Pons (tissue), 1 donor: ENCODE measurements around the gene XAGE1A.
"Not testable (repeated sequence)": the region's sequence is repeated elsewhere in the genome, so short reads cannot be mapped to it uniquely, and the experiment has no call there.

Experiments
- DNase-seq: peaks from one replicate; pipeline ENCODE4 v3.0.0-alpha.2; 2016; ENCODE audit warnings: low spot score

Gene XAGE1A, protein sequence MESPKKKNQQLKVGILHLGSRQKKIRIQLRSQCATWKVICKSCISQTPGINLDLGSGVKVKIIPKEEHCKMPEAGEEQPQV

DNA sequence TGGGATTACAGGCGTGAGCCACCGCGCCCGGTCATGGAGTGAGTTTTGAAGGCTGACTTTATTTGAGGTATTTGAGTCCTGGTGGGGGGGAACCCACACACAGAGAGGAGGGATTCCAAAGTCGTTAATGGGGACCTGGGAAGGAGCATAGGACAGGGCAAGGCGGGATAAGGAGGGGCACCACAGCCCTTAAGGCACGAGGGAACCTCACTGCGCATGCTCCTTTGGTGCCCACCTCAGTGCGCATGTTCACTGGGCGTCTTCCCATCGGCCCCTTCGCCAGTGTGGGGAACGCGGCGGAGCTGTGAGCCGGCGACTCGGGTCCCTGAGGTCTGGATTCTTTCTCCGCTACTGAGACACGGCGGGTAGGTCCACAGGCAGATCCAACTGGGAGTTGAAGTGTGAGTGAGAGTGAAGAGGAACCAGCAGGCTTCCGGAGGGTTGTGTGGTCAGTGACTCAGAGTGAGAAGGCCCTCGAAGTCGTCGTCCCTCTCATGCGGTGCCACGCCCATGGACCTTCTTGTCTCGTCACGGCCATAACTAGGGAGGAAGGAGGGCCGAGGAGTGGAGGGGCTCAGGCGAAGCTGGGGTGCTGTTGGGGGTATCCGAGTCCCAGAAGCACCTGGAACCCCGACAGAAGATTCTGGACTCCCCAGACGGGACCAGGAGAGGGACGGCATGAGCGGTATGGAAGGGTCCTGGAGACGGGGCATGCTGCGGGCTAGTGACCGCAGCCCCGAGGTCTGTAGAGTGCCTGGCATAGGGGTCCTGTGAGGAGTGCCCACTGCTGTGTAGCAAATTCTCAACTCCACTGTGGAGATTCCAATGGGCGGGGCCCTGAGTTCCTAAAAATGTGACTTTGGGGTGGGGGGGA, at the start of gene XAGE1A:
XAGE1A (plus strand) TSS at position 264 of the 874 bp plus-strand sequence. CDS start 1,554 bp downstream, outside the sequence.
- not testable (repeated sequence) for DNase-seq

DNA sequence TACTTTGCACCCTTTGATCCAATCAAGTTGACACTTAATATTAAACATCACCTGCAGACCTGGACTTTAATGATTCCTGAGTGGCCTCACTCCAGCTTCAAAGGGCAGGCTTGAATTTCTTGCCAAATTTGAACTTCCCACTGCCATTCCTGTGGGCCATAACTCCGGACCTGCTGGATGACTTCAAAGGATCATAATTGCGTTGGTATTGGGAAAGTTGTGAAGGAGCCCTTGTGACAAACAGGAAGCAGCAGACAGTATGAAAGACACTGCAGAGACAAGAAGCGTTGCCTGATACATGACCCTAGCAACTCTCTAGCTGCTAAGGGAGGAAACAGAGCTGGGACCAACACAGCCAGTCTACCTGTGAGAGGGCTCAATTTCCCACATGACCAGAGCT, 43.6 kb upstream of the XAGE1A start:
- not testable (repeated sequence) for DNase-seq

DNA sequence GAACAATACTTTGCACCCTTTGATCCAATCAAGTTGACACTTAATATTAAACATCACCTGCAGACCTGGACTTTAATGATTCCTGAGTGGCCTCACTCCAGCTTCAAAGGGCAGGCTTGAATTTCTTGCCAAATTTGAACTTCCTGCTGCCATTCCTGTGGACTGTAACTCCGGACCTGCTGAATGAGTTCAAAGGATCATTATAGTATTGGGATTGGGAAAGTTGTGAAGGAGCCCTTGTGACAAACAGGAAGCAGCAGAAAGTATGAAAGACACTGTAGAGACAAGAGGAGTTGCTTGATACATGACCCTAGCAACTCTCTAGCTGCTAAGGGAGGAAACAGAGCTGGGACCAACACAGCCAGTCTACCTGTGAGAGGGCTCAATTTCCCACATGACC, 24.3 kb upstream of the XAGE1A start:
- not testable (repeated sequence) for DNase-seq

DNA sequence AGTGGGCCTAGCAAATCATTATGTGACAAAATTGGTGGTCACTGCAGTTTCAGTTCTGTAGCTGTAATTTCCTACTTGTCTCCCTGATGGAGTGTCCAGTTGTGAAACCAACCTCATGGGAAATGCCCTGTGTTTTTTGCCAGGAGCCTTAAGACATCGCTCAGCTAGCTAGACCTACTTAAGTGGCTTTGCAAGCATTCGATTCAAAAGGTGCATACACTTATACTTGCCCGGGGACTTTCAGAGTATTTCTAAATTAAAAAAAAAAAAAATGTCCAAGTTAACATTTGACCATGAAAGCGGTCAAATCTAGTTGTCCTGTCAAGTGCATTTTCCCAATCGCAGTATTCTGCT, 788 bp downstream of the XAGE1A start:
- DNase-seq: not testable (repeated sequence)

DNA sequence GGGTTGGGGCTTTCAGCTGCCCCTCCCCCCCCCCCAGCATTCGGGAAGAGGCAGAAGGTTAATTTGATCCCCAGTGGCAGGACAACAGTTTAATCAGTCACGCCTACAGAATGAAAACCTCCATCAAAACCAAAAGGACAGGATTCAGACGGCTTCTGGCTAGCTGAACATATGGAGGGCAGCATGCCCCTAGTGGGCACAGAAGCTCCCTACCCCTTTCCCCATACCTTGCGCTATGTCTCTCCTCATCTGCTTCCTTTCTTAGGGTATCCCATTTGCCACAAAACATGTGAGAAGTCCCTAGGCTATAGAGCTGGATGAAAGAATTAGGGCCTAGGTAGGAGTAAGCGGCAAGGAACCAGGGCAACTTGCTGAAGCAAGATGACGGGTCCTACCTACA, 5.8 kb downstream of the XAGE1A start:
- DNase-seq: not testable (repeated sequence)

DNA sequence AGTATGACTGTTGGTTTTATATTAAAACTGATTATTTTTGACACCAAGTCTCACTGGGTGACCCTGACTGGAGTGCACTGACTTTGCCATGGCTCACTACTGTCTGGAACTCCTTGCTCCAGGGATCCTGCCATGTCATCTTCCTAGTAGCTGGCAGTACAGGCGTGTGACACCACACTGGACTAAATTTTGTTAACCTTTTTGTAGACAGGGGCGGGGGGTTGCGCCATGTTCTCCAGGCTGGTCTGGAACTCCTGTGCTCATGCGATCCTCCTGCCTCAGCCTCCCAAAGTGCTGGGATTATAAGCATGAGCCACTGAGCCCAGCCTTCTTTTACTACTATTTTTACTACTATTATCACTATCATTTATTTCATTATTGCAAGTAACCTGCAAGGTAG, 8.9 kb downstream of the XAGE1A start:
- DNase-seq: no peak

DNA sequence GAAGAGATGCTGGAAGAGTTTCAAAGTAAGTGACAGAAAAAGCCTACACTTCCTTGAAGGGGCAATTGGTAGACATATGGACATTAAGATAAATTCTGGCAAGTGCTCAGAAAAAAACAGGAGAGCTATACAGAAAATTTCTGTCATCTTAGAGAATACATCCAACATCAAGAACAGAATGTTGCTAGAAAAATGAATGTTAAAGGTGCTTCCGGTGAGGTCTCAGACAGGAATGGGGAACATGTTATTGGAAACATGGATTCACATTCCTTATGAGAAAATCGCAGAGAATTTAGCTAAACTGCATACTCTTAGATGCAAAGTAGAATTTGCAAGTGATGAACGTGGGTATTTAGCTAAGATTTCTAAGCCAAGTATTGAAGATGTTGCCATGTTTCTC, 11.7 kb downstream of the XAGE1A start:
- no peak for DNase-seq

DNA sequence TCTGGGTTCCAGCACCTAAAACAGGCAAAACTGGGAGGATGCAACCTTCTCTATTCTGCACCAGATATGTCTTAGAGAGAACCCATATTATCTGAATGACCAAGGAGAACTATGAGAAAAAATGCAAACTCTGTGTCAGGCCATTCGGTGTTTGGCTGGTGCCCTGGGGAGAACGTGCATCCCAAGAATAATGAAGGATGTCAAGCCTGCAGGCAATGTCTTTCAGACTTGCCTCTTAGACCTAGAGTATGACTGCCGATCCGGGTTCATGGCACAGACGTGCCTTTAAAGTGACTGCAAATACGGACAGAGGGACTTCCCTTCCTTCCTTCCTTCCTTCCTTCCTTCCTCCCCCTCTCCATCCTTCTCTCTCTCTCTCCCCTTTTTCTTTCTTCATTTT, 14.3 kb downstream of the XAGE1A start:
- DNase-seq: no peak

DNA sequence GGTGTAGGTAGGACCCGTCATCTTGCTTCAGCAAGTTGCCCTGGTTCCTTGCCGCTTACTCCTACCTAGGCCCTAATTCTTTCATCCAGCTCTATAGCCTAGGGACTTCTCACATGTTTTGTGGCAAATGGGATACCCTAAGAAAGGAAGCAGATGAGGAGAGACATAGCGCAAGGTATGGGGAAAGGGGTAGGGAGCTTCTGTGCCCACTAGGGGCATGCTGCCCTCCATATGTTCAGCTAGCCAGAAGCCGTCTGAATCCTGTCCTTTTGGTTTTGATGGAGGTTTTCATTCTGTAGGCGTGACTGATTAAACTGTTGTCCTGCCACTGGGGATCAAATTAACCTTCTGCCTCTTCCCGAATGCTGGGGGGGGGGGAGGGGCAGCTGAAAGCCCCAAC, 15.5 kb downstream of the XAGE1A start:
- DNase-seq: not testable (repeated sequence)

DNA sequence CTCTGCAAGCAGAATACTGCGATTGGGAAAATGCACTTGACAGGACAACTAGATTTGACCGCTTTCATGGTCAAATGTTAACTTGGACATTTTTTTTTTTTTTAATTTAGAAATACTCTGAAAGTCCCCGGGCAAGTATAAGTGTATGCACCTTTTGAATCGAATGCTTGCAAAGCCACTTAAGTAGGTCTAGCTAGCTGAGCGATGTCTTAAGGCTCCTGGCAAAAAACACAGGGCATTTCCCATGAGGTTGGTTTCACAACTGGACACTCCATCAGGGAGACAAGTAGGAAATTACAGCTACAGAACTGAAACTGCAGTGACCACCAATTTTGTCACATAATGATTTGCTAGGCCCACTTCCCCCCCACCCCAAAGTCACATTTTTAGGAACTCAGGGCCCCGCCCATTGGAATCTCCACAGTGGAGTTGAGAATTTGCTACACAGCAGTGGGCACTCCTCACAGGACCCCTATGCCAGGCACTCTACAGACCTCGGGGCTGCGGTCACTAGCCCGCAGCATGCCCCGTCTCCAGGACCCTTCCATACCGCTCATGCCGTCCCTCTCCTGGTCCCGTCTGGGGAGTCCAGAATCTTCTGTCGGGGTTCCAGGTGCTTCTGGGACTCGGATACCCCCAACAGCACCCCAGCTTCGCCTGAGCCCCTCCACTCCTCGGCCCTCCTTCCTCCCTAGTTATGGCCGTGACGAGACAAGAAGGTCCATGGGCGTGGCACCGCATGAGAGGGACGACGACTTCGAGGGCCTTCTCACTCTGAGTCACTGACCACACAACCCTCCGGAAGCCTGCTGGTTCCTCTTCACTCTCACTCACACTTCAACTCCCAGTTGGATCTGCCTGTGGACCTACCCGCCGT, 20.7 kb downstream of the XAGE1A start:
- DNase-seq: not testable (repeated sequence)

DNA sequence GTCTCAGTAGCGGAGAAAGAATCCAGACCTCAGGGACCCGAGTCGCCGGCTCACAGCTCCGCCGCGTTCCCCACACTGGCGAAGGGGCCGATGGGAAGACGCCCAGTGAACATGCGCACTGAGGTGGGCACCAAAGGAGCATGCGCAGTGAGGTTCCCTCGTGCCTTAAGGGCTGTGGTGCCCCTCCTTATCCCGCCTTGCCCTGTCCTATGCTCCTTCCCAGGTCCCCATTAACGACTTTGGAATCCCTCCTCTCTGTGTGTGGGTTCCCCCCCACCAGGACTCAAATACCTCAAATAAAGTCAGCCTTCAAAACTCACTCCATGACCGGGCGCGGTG, 21.3 kb downstream of the XAGE1A start, which contains the start of gene XAGE1B:
XAGE1B (minus strand) TSS at position 77 of the 339 bp plus-strand sequence. CDS start 1,536 bp downstream, outside the sequence.
- not testable (repeated sequence) for DNase-seq

DNA sequence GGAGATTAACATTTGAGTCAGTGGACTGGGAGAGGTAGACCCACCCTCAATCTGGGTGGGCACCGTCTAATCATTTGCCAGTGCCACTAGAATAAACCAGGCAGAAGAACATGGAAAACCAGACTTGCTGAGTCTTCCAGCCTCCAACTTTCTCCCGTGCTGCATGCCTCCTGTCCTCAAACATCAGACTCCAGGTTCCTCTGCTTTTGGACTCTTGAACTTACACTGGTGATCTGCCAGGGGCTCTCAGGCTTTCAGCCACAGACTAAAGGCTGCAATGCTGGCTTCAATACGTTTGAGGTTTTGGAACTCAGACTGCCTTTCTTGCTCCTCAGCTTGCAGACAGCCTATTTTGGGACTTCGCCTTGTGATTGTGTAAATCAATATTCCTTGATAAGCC, 45.4 kb downstream of the XAGE1A start:
- not testable (repeated sequence) for DNase-seq

DNA sequence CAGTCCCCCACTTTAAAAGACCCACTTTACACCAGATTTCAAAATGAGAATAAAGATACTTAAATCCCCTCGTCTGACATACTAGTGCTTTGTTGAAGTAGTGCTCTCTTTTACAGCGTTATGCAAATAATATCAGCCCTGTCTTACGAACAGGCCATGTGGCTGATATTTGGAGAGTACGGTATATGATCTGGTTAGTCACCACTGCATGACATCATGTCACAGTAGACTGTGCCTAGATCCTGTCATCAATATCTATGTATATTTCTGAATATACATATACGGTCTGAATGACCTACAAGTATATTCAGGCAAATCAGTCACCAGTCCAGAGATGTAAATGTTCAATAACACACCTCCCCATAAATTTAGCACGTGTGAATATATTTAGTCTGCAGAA, 46.7 kb downstream of the XAGE1A start:
- no peak for DNase-seq

DNA sequence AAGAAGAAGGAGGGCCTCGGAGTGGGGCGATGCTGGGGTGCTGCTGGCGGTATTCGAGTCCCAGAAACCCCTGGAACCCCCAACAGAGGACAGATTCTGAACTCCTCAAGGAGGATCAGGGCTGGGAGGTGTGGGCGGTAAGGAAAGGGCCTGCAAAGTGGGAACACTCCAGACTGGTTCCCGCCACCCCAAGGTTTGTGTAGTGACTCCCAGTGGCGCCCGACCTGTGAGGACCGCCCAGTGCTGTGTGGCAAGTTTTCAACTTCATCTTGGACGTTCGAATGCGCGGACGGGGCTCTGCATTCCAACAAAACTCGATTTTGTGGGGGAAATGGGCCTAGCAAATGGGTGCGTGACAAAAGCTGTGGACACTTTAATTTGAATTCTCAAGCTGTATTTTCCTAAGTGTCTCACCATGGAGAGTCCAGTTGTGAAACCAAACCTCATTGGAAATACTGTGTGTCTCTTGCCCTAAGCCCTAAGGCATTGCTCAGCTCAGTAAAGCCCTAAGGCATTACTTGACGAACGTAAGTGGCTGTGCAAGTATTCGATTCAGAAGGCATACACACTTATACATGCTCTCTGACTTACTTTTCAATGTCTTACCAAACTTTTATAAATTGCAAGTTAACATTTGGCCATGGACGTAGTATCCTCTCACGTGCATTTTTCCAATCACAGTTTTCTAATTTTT, 48.7 kb downstream of the XAGE1A start:
- no peak for DNase-seq

DNA sequence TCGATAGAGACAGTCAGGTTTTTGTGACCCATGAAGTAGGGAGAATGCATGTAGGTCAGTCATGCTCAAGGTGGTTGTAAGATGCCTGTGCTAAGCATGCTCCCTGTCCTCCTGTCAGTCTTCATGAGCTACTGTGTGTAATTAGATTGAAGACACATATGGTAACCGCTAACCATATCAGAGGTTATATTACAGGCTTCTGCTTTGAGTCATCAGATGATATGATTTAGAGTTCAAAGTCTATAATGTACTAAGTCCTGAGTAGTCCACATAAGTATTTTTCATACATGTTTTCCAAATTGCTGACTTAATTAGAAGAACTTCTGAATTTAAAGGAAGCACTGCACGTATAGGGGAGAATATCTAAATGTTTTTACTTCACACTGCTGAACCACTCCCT, 53.2 kb downstream of the XAGE1A start:
- DNase-seq: not testable (repeated sequence)
